Neural crest cell (in vitro differentiated cells): ENCODE data around the gene CFAP61. TPM values are rescaled to one million over a fixed set of nuclear protein-coding genes. Genes with fewer than 3 reads are reported as not detected.

Source experiments
- DNase-seq: peaks from one replicate; pipeline ENCODE4 v3.0.0; 2021; ENCODE audit warnings: low read depth, mixed read lengths, low spot score
- H3K27ac Mint-ChIP-seq: one replicate; pipeline ENCODE4 v1.8.0; 2021; ENCODE audit warnings: mild to moderate bottlenecking, mixed read lengths; ENCODE audit not compliant: unreplicated experiment
- H3K27me3 Mint-ChIP-seq: 2 replicates; pipeline ENCODE4 v1.8.0; 2021; ENCODE audit warnings: low read depth, mild to moderate bottlenecking, mixed read lengths
- H3K36me3 Mint-ChIP-seq: 2 replicates; pipeline ENCODE4 v1.8.0; 2021; ENCODE audit warnings: low read depth, mild to moderate bottlenecking, mixed read lengths
- H3K4me1 Mint-ChIP-seq: 2 replicates; pipeline ENCODE4 v1.8.0; 2021; ENCODE audit warnings: mixed read lengths
- H3K4me3 Mint-ChIP-seq: one replicate; pipeline ENCODE4 v1.8.0; 2021; ENCODE audit warnings: mild to moderate bottlenecking, mixed read lengths
- H3K9me3 Mint-ChIP-seq: 2 replicates; pipeline ENCODE4 v1.8.0; 2021; ENCODE audit warnings: mixed read lengths
- total RNA-seq: library from RNA; stranded (reverse); gene quantifications from 2 replicates; pipeline ENCODE4 v1.2.1, GENCODE V29; 2021
- TF ChIP-seq, protein P1 (sequence below): fragments of 200-600 bp; sonication (generic); conservative IDR thresholded peaks from 2 replicates; pipeline ENCODE4 v1.5.0; 2021; ENCODE audit warnings: antibody characterized with exemption, mild to moderate bottlenecking

The CFAP61 gene
- total RNA-seq, 1 donor from 2014 or later: 1.9 TPM

GRCh38 chr20:20369250-20370093, 317.1 kb downstream of the CFAP61 start:
- Mint-ChIP-seq H3K36me3 (no peaks in the 10 kb centered on the region), H3K27me3 (peaks cover 84% of the 10 kb centered on the region), H3K9me3 (no peaks in the 10 kb centered on the region), H3K4me1 (peaks cover 20% of the 10 kb centered on the region), H3K4me3 (peak overlapping the region; percentile 86), H3K27ac (no peak overlapping the region)
- DNase-seq: no peak
- TF ChIP-seq, protein P1, sequence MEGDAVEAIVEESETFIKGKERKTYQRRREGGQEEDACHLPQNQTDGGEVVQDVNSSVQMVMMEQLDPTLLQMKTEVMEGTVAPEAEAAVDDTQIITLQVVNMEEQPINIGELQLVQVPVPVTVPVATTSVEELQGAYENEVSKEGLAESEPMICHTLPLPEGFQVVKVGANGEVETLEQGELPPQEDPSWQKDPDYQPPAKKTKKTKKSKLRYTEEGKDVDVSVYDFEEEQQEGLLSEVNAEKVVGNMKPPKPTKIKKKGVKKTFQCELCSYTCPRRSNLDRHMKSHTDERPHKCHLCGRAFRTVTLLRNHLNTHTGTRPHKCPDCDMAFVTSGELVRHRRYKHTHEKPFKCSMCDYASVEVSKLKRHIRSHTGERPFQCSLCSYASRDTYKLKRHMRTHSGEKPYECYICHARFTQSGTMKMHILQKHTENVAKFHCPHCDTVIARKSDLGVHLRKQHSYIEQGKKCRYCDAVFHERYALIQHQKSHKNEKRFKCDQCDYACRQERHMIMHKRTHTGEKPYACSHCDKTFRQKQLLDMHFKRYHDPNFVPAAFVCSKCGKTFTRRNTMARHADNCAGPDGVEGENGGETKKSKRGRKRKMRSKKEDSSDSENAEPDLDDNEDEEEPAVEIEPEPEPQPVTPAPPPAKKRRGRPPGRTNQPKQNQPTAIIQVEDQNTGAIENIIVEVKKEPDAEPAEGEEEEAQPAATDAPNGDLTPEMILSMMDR: peak; percentile 30

DNA sequence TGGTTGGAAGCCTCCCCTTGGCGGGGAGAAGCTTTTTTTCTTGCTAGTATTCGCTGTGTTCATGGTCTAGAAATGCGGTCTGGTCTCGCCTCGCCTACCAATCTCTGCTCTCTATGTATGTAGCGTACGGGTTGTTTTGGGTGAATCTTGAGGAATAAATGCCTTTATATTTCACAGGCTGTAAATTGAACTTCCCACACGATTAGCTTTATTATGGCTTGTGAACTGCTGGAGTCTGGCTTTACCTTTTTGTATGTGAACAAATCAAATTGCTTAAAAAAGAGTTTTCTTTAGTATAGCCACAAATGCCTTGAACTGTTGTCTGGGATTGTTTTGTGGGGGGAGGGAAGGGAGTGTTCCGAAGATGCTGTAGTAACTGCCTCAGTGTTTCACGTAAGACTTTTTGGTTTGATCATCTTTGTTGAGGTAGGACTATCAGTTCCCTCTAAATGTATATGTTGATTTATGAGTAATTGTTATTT, 317.8 kb downstream of the CFAP61 start:
- no peak for DNase-seq
- peak overlapping the region; percentile 86 for H3K4me3 Mint-ChIP-seq
- TF ChIP-seq, protein P1: no peak
- no peak overlapping the region for H3K27ac Mint-ChIP-seq
- H3K27me3 Mint-ChIP-seq: peaks cover 84% of the 10 kb centered on the region
- peaks cover 20% of the 10 kb centered on the region for H3K4me1 Mint-ChIP-seq
- no peaks in the 10 kb centered on the region for H3K9me3 Mint-ChIP-seq
- no peaks in the 10 kb centered on the region for H3K36me3 Mint-ChIP-seq

- peaks cover 84% of the 10 kb centered on the region for H3K27me3 Mint-ChIP-seq
- TF ChIP-seq, protein P1: no peak
- H3K4me1 Mint-ChIP-seq: peaks cover 12% of the 10 kb centered on the region
- H3K27ac Mint-ChIP-seq: no peak overlapping the region
- no peak for DNase-seq
- H3K36me3 Mint-ChIP-seq: no peaks in the 10 kb centered on the region
- no peaks in the 10 kb centered on the region for H3K9me3 Mint-ChIP-seq
- peak overlapping the region; percentile 76 for H3K4me3 Mint-ChIP-seq
These were observed 318.8 kb downstream of the CFAP61 start for GRCh38 chr20:20371083-20371482.

DNA sequence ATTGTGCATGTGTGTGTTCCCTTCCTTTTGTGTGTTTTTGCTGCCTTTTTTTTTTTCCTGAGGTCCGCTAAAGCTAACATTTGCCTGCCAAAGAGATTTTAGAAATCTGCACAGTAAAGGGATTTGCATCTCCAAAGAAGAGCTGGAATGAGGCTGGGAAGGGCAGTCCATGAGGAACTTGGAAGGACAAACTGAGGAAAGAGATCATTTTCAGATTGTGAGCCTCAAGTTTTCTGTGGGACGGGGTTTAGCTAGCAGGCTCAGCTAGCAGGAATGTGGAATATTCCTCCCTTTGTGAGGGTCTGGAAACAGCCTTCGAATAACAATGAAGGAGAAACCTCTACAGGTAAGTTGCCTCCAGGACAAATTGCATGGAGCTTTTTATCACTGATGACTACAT, 319.3 kb downstream of the CFAP61 start:
- no peak for DNase-seq
- Mint-ChIP-seq H3K9me3 (no peaks in the 10 kb centered on the region), H3K27ac (no peak overlapping the region), H3K4me1 (peaks cover 6% of the 10 kb centered on the region), H3K27me3 (peaks cover 84% of the 10 kb centered on the region), H3K4me3 (peak overlapping the region; percentile 3), H3K36me3 (no peaks in the 10 kb centered on the region)
- TF ChIP-seq, protein P1: no peak

- H3K27ac Mint-ChIP-seq: no peak overlapping the region
- H3K36me3 Mint-ChIP-seq: no peaks in the 10 kb centered on the region
- peaks cover 77% of the 10 kb centered on the region for H3K27me3 Mint-ChIP-seq
- TF ChIP-seq, protein P1: no peak
- DNase-seq: no peak
- H3K9me3 Mint-ChIP-seq: no peaks in the 10 kb centered on the region
- peaks cover 5% of the 10 kb centered on the region for H3K4me1 Mint-ChIP-seq
- H3K4me3 Mint-ChIP-seq: peak overlapping the region; percentile 6
These were observed 320.8 kb downstream of the CFAP61 start for GRCh38 chr20:20373091-20373571.
